ENCODE results near the gene LRRD1.

GRCh38 chr7:92131764-92132330 is 47.1 kb downstream of the LRRD1 start:
- TF ChIP-seq TCF4 (CRISPR knock-in tag; IDR thresholded peaks at IDR 0.05; ENCODE audit: borderline replicate concordance) (no peak), ZFP30 (CRISPR knock-in tag; IDR thresholded peaks at IDR 0.05) (no peak), RARB (CRISPR knock-in tag; IDR thresholded peaks at IDR 0.05) (no peak), CSDC2 (CRISPR knock-in tag; IDR thresholded peaks at IDR 0.05) (no peak), BACH2 (CRISPR knock-in tag; IDR thresholded peaks at IDR 0.05; ENCODE audit: borderline replicate concordance) (no peak), PATZ1 (CRISPR knock-in tag; IDR thresholded peaks at IDR 0.05; ENCODE audit: borderline replicate concordance) (no peak)
